GM12891 (cell line): ENCODE measurements around the gene AMY2B.
"Not testable (repeated sequence)": the region's sequence is repeated elsewhere in the genome, so short reads cannot be mapped to it uniquely, and the experiment has no call there.

Experiments
- PAX5 ChIP-seq: IDR thresholded peaks from 2 replicates; pipeline ENCODE4 v1.6.1; 2011; ENCODE audit warnings: low read length, moderate library complexity, mild to moderate bottlenecking; ENCODE audit not compliant: insufficient read depth, severe bottlenecking
- POLR2A ChIP-seq: IDR thresholded peaks from 2 replicates; pipeline ENCODE4 v1.6.1; 2011; ENCODE audit warnings: low read depth, low read length, control low read depth
- POLR2AphosphoS5 ChIP-seq: IDR thresholded peaks from 2 replicates; pipeline ENCODE4 v1.6.1; 2011; ENCODE audit warnings: low read depth, low read length, control low read depth
- SPI1 ChIP-seq: IDR thresholded peaks from 2 replicates; pipeline ENCODE4 v1.6.1; 2011; ENCODE audit warnings: low read depth, low read length, control low read depth
- TAF1 ChIP-seq: IDR thresholded peaks from 2 replicates; pipeline ENCODE4 v1.6.1; 2011; ENCODE audit warnings: low read depth, low read length, control low read depth

DNA sequence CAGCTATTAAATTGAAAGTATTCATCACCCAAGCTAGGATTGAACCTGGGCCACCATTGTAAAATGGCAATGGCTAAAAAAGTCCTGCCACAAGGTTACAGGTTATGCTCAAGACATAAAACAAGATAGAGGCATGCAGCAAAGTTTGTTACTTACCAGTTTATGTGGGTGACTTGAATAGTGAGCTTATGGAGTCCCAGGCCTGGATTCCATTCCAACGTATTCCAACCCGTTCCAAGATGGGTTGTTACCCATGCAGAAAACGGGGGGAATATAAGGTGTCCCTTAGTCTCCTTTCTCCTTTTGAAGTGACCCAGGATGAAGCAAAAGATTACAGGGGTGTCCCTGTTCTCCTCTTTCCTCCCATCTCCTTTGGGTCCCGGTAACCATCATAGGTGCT, 56.0 kb downstream of the AMY2B start:
- not testable (repeated sequence) for TF ChIP-seq TAF1, POLR2AphosphoS5, POLR2A, SPI1, PAX5
